ENCODE results near the gene LTBP2.
A peak's percentile ranks its signal among the peaks of the same experiment; 100 is the strongest.

LTBP2 gene

GRCh38 chr14:74638066-74638465 is 26.0 kb upstream of the LTBP2 start:
- DNase-seq (ENCODE audit: low read depth in 3 of 3) = no peak

- DNase-seq (ENCODE audit: low read depth in 3 of 3) = no peak
Measured at GRCh38 chr14:74637178-74637550, 25.1 kb upstream of the LTBP2 start.

- DNase-seq (ENCODE audit: low read depth in 3 of 3) = no peak
Measured at GRCh38 chr14:74636424-74637177, 24.6 kb upstream of the LTBP2 start.

- no peak for DNase-seq (ENCODE audit: low read depth in 3 of 3)
Measured at GRCh38 chr14:74635847-74636246, 23.8 kb upstream of the LTBP2 start.

- DNase-seq (ENCODE audit: low read depth in 3 of 3) = no peak
Measured at GRCh38 chr14:74634964-74635363, 22.9 kb upstream of the LTBP2 start.

- DNase-seq (ENCODE audit: low read depth in 3 of 3) = no peak
Measured at GRCh38 chr14:74634481-74634880, 22.4 kb upstream of the LTBP2 start.

- DNase-seq (ENCODE audit: low read depth in 3 of 3) = no peak
Measured at GRCh38 chr14:74630881-74631690, 19.0 kb upstream of the LTBP2 start.

- no peak for DNase-seq (ENCODE audit: low read depth in 3 of 3)
Measured at GRCh38 chr14:74628418-74628817, 16.4 kb upstream of the LTBP2 start.

GRCh38 chr14:74627076-74627475 is 15.0 kb upstream of the LTBP2 start:
- DNase-seq (ENCODE audit: low read depth in 3 of 3) = no peak

GRCh38 chr14:74622257-74622656 is 10.2 kb upstream of the LTBP2 start:
- no peak for DNase-seq (ENCODE audit: low read depth in 3 of 3)

GRCh38 chr14:74621556-74621955 is 9.5 kb upstream of the LTBP2 start:
- no peak for DNase-seq (ENCODE audit: low read depth in 3 of 3)

- DNase-seq (ENCODE audit: low read depth in 3 of 3) = no peak
Measured at GRCh38 chr14:74620923-74621322, 8.9 kb upstream of the LTBP2 start.

GRCh38 chr14:74620497-74620921 is 8.5 kb upstream of the LTBP2 start:
- DNase-seq (ENCODE audit: low read depth in 3 of 3) = peak in 1 of 3 experiments; percentile 19

- DNase-seq (ENCODE audit: low read depth in 3 of 3) = no peak
Measured at GRCh38 chr14:74619672-74620131, 7.7 kb upstream of the LTBP2 start.

GRCh38 chr14:74618078-74618952 is 6.3 kb upstream of the LTBP2 start:
- peak; percentile 27 to 44 (median 40) for DNase-seq (ENCODE audit: low read depth in 3 of 3)

GRCh38 chr14:74616996-74617700 is 5.1 kb upstream of the LTBP2 start:
- no peak for DNase-seq (ENCODE audit: low read depth in 3 of 3)

- peak in 1 of 3 experiments; percentile 30 for DNase-seq (ENCODE audit: low read depth in 3 of 3)
Measured at GRCh38 chr14:74616507-74616906, 4.5 kb upstream of the LTBP2 start.

GRCh38 chr14:74615735-74616134 is 3.7 kb upstream of the LTBP2 start:
- no peak for DNase-seq (ENCODE audit: low read depth in 3 of 3)

- DNase-seq (ENCODE audit: low read depth in 3 of 3) = no peak
Measured at GRCh38 chr14:74614508-74615495, 2.8 kb upstream of the LTBP2 start.
